Muscle of arm (tissue), 12 donors: ENCODE measurements around the gene WIPF1. TPM values are rescaled to one million over a fixed set of nuclear protein-coding genes. Genes with fewer than 3 reads are reported as not detected.

Experiments used
- DNase-seq: peaks from one replicate; pipeline ENCODE4 v3.0.0-alpha.2; 2013
- polyA plus RNA-seq, 12 donors: library from polyadenylated mRNA; unstranded; fragments of 120-200 nt; gene quantifications; one replicate each; pipeline ENCODE4 v1.2.1, GENCODE V29; 2013; ENCODE audit not compliant: insufficient read length in 12 of 12

The WIPF1 gene
- polyA plus RNA-seq, 12 donors, result 33.2 to 68.3 (median 43.9) TPM; not detected in 1

GRCh38 chr2:174597009-174597344 lies 627 bp downstream of the WIPF1 start:
- DNase-seq, result no peak

GRCh38 chr2:174595891-174596397 lies 1.7 kb downstream of the WIPF1 start:
- DNase-seq, result no peak

- DNase-seq, result no peak
Measured at GRCh38 chr2:174595116-174595809, 2.3 kb downstream of the WIPF1 start.

- no peak for DNase-seq
Measured at GRCh38 chr2:174594456-174594855, 3.1 kb downstream of the WIPF1 start.

- DNase-seq, result peak; percentile 60
Measured at GRCh38 chr2:174593574-174594203, 3.9 kb downstream of the WIPF1 start.

GRCh38 chr2:174593041-174593440 lies 4.6 kb downstream of the WIPF1 start:
- DNase-seq, result no peak

- DNase-seq, result no peak
Measured at GRCh38 chr2:174591740-174592139, 5.9 kb downstream of the WIPF1 start.

- no peak for DNase-seq
Measured at GRCh38 chr2:174590928-174591648, 6.5 kb downstream of the WIPF1 start.

- DNase-seq, result no peak
Measured at GRCh38 chr2:174590346-174590745, 7.3 kb downstream of the WIPF1 start.

- DNase-seq, result no peak
Measured at GRCh38 chr2:174589334-174589733, 8.3 kb downstream of the WIPF1 start.

- DNase-seq, result no peak
Measured at GRCh38 chr2:174588463-174588862, 9.1 kb downstream of the WIPF1 start.

- peak; percentile 61 for DNase-seq
Measured at GRCh38 chr2:174587579-174587978, 10.0 kb downstream of the WIPF1 start.

- no peak for DNase-seq
Measured at GRCh38 chr2:174586418-174587295, 10.9 kb downstream of the WIPF1 start.

GRCh38 chr2:174585657-174586252 lies 11.8 kb downstream of the WIPF1 start:
- DNase-seq, result no peak

GRCh38 chr2:174585146-174585545 lies 12.5 kb downstream of the WIPF1 start:
- DNase-seq, result no peak

GRCh38 chr2:174581491-174581890 lies 16.1 kb downstream of the WIPF1 start:
- no peak for DNase-seq

GRCh38 chr2:174580951-174581350 lies 16.7 kb downstream of the WIPF1 start:
- peak; percentile 73 for DNase-seq

- no peak for DNase-seq
Measured at GRCh38 chr2:174577967-174578589, 19.5 kb downstream of the WIPF1 start.

- DNase-seq, result no peak
Measured at GRCh38 chr2:174575124-174575776, 22.4 kb downstream of the WIPF1 start.

- no peak for DNase-seq
Measured at GRCh38 chr2:174574657-174575056, 22.9 kb downstream of the WIPF1 start.
